Kidney (tissue), 14 donors: ENCODE measurements around the gene TRAPPC6A. TPM values are rescaled to one million over a fixed set of nuclear protein-coding genes. Genes with fewer than 3 reads are reported as not detected.

Experiments
- DNase-seq, 5 donors: peaks; one replicate each; pipeline ENCODE4 v3.0.0-alpha.2; 2013 to 2020
- FAIRE-seq: peaks from 2 replicates; lab custom pipeline; 2012; peaks lifted over from hg19 to GRCh38; lab: Jason Lieb, UNC
- H3K27ac ChIP-seq, 2 donors: one replicate each; pipeline ENCODE4 v1.7.0; 2013; ENCODE audit warnings: low read depth in 2 of 2, low read length in 2 of 2, inconsistent platforms in 1 of 2
- H3K27me3 ChIP-seq: one replicate; pipeline ENCODE4 v1.7.1; 2013; ENCODE audit warnings: low read length, inconsistent platforms; ENCODE audit not compliant: control insufficient read depth, insufficient read depth
- H3K36me3 ChIP-seq, 3 donors: one replicate each; pipeline versions ENCODE4 v1.7.0 to v1.7.1; 2013; ENCODE audit warnings: low read length in 3 of 3, control low read depth in 1 of 3, inconsistent platforms in 1 of 3; ENCODE audit not compliant: insufficient read depth in 3 of 3, control insufficient read depth in 2 of 3
- H3K4me1 ChIP-seq, 3 donors: one replicate each; pipeline versions ENCODE4 v1.7.0 to v1.7.1; 2013; ENCODE audit warnings: low read length in 3 of 3, inconsistent platforms in 1 of 3, low read depth in 1 of 3; ENCODE audit not compliant: control insufficient read depth in 2 of 3, insufficient read depth in 2 of 3
- H3K4me3 ChIP-seq, 3 donors: one replicate each; pipeline versions ENCODE4 v1.7.0 to v1.8.1; 2013; ENCODE audit warnings: low read length in 3 of 3, control low read depth in 1 of 3, inconsistent platforms in 1 of 3
- H3K9ac ChIP-seq, 3 donors: one replicate each; pipeline versions ENCODE4 v1.7.0 to v1.7.1; 2013; ENCODE audit warnings: low read length in 3 of 3, control low read depth in 1 of 3, inconsistent platforms in 1 of 3
- H3K9me3 ChIP-seq, 3 donors: one replicate each; pipeline versions ENCODE4 v1.7.0 to v1.7.1; 2013; ENCODE audit warnings: low read length in 3 of 3, control low read depth in 1 of 3, inconsistent platforms in 1 of 3; ENCODE audit not compliant: control insufficient read depth in 2 of 3, insufficient read depth in 1 of 3
- intact Hi-C: fragments of 100-400 bp; cut with DNase I; formaldehyde crosslinking; loops from one replicate; pipeline ENCODE4 v1.11.1; 2022
- polyA plus RNA-seq: library from polyadenylated mRNA; stranded (reverse); fragments of 350-450 nt; fragmentation: Illumina TruSeq; extraction: RNeasy Lipid Tissue Mini Kit (QIAGEN cat#74804); gene quantifications from one replicate; pipeline ENCODE4 v1.2.3, GENCODE V29; 2014; ENCODE audit warnings: low read depth, low replicate concordance; ENCODE audit not compliant: insufficient read depth
- total RNA-seq: library from RNA; stranded (reverse); fragmentation: NEBNext Ultra II Directional; extraction: Animal tissue kit (Norgen Biotek cat#: 25700); gene quantifications from one replicate; pipeline ENCODE4 v1.2.1, GENCODE V29; 2021
- TF ChIP-seq, protein P1 (sequence below): IDR thresholded peaks from 3 replicates; pipeline ENCODE4 v1.5.1; 2012; ENCODE audit warnings: mild to moderate bottlenecking, moderate library complexity, borderline replicate concordance; ENCODE audit not compliant: insufficient read depth; ENCODE audit errors: extremely low read depth
- donor health status: control.
- donor health status: control.
- donor health status: control.
- donor health status: control.
- donor health status: control.
- donor health status: DM: yes; HTN: yes; CAD: no.
- donor health status: Normal renal cell carcinoma (clear cell type).

TRAPPC6A gene
- total and polyA plus RNA-seq, 2 donors from 2014 or later = 37.2 to 123 TPM

DNA sequence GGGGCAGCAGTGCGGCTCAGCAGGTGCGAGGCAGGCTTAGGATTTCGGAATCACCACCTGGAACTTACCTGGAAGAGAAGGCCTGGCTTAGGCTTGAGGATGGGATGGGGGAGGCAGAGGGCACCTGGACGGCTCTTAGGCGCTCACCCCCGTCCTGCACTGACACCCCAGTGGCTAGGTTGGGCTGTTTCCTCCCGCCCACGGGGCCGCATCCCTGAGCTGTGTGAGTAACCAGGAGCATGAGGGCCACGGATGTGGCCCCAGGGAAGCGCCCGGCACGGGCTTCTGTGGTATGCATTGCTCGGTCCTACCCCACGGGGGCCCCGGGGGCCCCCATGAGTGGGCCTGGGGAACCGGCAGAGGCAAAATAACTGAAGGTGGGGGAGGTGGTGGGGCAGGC is 14.9 kb downstream of the TRAPPC6A start:
- no peaks in the 10 kb centered on the region for H3K36me3 ChIP-seq
- H3K4me3 ChIP-seq = no peak overlapping the region
- TF ChIP-seq, protein P1, sequence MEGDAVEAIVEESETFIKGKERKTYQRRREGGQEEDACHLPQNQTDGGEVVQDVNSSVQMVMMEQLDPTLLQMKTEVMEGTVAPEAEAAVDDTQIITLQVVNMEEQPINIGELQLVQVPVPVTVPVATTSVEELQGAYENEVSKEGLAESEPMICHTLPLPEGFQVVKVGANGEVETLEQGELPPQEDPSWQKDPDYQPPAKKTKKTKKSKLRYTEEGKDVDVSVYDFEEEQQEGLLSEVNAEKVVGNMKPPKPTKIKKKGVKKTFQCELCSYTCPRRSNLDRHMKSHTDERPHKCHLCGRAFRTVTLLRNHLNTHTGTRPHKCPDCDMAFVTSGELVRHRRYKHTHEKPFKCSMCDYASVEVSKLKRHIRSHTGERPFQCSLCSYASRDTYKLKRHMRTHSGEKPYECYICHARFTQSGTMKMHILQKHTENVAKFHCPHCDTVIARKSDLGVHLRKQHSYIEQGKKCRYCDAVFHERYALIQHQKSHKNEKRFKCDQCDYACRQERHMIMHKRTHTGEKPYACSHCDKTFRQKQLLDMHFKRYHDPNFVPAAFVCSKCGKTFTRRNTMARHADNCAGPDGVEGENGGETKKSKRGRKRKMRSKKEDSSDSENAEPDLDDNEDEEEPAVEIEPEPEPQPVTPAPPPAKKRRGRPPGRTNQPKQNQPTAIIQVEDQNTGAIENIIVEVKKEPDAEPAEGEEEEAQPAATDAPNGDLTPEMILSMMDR = no peak
- no peak overlapping the region for H3K9ac ChIP-seq
- H3K4me1 ChIP-seq = peaks cover 0 to 2% (median 0%) of the 10 kb centered on the region in 3 donors
- intact Hi-C loops = no loop called here
- FAIRE-seq (no peak), DNase-seq (peak in 1 of 5 donors; percentile 53)
- no peaks in the 10 kb centered on the region for H3K9me3 ChIP-seq
- no peaks in the 10 kb centered on the region for H3K27me3 ChIP-seq
- no peak overlapping the region for H3K27ac ChIP-seq

DNA sequence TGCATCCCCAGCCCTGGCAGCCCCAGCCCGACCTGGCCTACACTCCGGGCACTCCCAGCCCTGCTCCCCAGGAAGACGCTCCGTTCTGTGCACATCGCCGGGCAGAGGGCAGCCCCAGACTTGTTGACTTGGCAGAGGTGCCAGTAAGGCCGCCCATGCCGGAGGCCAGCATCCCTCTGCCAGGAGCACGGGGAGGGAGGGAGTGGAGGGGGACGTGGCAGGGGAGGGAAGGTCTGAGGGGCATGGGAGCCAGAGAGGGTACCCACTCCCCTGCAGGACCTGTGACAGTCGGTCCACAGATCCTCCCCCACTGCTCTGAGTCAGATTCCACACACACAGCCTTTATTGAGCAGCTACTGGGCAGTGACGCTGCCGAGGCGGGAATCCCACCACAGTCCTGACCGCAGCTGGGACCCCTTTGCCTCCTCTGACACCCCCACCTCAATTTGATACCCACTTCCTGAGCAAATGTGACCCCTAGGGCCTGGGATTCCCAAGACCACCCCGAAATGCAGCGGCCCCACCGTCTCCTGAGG is 15.4 kb downstream of the TRAPPC6A start:
- Histone ChIP-seq H3K27me3 (no peaks in the 10 kb centered on the region), H3K9ac (no peak overlapping the region), H3K9me3 (no peaks in the 10 kb centered on the region), H3K27ac (no peak overlapping the region), H3K4me1 (peaks cover 0 to 2% (median 0%) of the 10 kb centered on the region in 3 donors), H3K4me3 (no peak overlapping the region), H3K36me3 (no peaks in the 10 kb centered on the region)
- DNase-seq (peak in 1 of 5 donors; percentile 53), FAIRE-seq (no peak)
- TF ChIP-seq, protein P1 = no peak
- intact Hi-C loops = no loop called here

DNA sequence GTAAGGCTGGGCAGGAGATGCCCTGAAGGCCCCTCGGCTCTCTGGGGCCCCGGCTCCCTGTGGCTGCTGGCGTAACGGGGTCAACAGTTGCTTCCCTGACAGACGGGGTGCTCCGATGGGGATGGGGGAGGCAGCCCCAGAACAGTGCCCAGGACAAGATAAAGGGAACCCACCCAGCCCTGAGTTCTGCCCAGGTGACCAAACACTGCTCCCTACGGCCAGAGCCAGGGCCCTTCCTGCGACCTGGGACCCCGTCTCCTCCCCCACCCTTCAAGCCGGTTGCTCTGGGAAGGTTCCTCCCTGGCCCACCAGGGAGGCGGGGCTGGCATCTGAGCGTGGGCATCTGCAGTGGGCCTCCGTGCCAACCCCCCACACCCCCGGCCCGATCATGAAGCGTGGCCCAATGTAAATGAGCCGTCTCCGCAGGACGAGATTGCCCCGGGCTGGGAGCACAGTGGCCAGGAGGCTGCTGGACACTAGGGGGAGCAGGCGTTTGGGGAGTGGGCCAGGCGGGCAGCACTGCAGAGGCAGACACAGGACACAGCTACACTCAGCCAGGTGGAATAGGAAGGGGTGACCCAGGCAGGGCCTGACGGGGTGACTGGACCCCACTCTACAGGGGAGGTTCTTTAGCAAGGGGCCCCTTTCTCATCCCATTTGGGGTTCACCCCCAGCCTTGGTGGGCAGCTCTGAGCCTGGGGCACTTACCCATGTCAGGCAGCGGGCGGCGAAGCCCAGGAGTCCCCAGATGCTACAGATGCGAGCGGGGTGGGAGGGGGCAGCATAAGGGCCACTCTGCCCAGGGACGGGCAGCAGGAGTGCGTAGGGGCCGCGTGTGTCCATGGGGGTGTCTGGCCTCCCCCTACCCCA is 16.1 kb downstream of the TRAPPC6A start:
- H3K27ac ChIP-seq = no peak overlapping the region
- intact Hi-C loops = no loop called here
- no peak overlapping the region for H3K9ac ChIP-seq
- H3K4me1 ChIP-seq = peaks cover 0 to 2% (median 0%) of the 10 kb centered on the region in 3 donors
- TF ChIP-seq, protein P1 = peak; percentile 35
- no peak overlapping the region for H3K4me3 ChIP-seq
- DNase-seq (peak; percentile 72 to 84 (median 77)), FAIRE-seq (no peak)
- no peaks in the 10 kb centered on the region for H3K36me3 ChIP-seq
- H3K9me3 ChIP-seq = no peaks in the 10 kb centered on the region
- no peaks in the 10 kb centered on the region for H3K27me3 ChIP-seq
